PC-3 (cell line): ENCODE measurements around the gene IFNW1. TPM values are rescaled to one million over a fixed set of nuclear protein-coding genes. Genes with fewer than 3 reads are reported as not detected.

Experiments
- ATAC-seq: fragments of 200-7000 bp; cut with Tn5 transposase; 2 replicates; pipeline ENCODE4 v1.9.1; 2020; ENCODE audit warnings: mild to moderate bottlenecking, moderate library complexity
- BruUV-seq: library from RNA; stranded (reverse); fragments of 400-500 nt; replicated peaks from 2 replicates; lab custom pipeline; 2021; lab: Mats Ljungman, UMichigan
- CTCF ChIA-PET: fragments of 300-600 bp; sonication (Branson Sonifier 250); formaldehyde crosslinking; loops from one replicate; lab custom pipeline; 2022; ENCODE audit warnings: antibody characterized with exemption; lab: Charles Lee
- POLR2A ChIA-PET: fragments of 300-600 bp; sonication (Branson Sonifier 250); formaldehyde crosslinking; loops from one replicate; lab custom pipeline; 2022; ENCODE audit warnings: antibody characterized with exemption; ENCODE audit not compliant: unreplicated experiment; lab: Charles Lee
- DNase-seq: peaks from one replicate; pipeline ENCODE4 v3.0.0-alpha.2; 2015
- H2AFZ ChIP-seq: fragments of 300-600 bp; sonication (generic); 2 replicates; pipeline ENCODE4 v1.6.0; 2016; ENCODE audit warnings: antibody characterized with exemption, low read length
- H3F3A ChIP-seq: fragments of 300-600 bp; sonication (generic); one replicate; pipeline ENCODE4 v1.6.0; 2017; ENCODE audit warnings: antibody characterized with exemption, low read length, control low read depth, mild to moderate bottlenecking; ENCODE audit not compliant: unreplicated experiment
- H3K27ac ChIP-seq: fragments of 300-600 bp; sonication (generic); 2 replicates; pipeline ENCODE4 v1.5.1; 2016; ENCODE audit warnings: mild to moderate bottlenecking, low read length
- H3K27me3 ChIP-seq: fragments of 300-600 bp; sonication (generic); 2 replicates; pipeline ENCODE4 v1.6.1; 2016; ENCODE audit warnings: low read length, mixed read lengths
- H3K36me3 ChIP-seq: fragments of 300-600 bp; sonication (generic); 2 replicates; pipeline ENCODE4 v1.6.1; 2016; ENCODE audit warnings: low read depth, mixed run types, low read length, mixed read lengths
- H3K4me1 ChIP-seq: fragments of 300-600 bp; sonication (generic); 2 replicates; pipeline ENCODE4 v1.5.1; 2016; ENCODE audit warnings: low read length; ENCODE audit not compliant: insufficient read depth
- H3K4me2 ChIP-seq: fragments of 300-600 bp; sonication (generic); 2 replicates; pipeline ENCODE4 v1.6.0; 2016; ENCODE audit warnings: low read length
- H3K4me3 ChIP-seq: fragments of 300-600 bp; sonication (generic); 2 replicates; pipeline ENCODE4 v1.5.1; 2016; ENCODE audit warnings: mild to moderate bottlenecking, low read length, mixed read lengths
- H3K79me2 ChIP-seq: fragments of 300-600 bp; sonication (generic); 2 replicates; pipeline ENCODE4 v1.6.1; 2017; ENCODE audit warnings: low read length, mixed read lengths
- H3K9ac ChIP-seq: fragments of 300-600 bp; sonication (generic); 2 replicates; pipeline ENCODE4 v1.6.0; 2016; ENCODE audit warnings: mild to moderate bottlenecking, low read length
- H3K9me2 ChIP-seq: fragments of 300-600 bp; sonication (generic); replicated peaks from 2 replicates; pipeline ENCODE4 v1.6.1; 2016; ENCODE audit warnings: mixed run types, low read length, mixed read lengths
- H3K9me3 ChIP-seq: fragments of 300-600 bp; sonication (generic); 2 replicates; pipeline ENCODE4 v1.6.1; 2016; ENCODE audit warnings: low read length, mixed read lengths
- H4K20me1 ChIP-seq: fragments of 300-600 bp; sonication (generic); 2 replicates; pipeline ENCODE4 v1.6.1; 2016; ENCODE audit warnings: low read length, mixed read lengths
- CTCF ChIP-seq: fragments of 300-600 bp; sonication (generic); conservative IDR thresholded peaks from 2 replicates; pipeline ENCODE4 v1.5.1; 2017; ENCODE audit warnings: antibody characterized with exemption, low read depth, mild to moderate bottlenecking, low read length
- EZH2 ChIP-seq: fragments of 300-600 bp; sonication (generic); IDR thresholded peaks from one replicate; pipeline ENCODE4 v1.6.1; 2017; ENCODE audit warnings: antibody characterized with exemption, mild to moderate bottlenecking, low read length; ENCODE audit not compliant: unreplicated experiment
- EZH2phosphoT487 ChIP-seq: fragments of 300-600 bp; sonication (generic); IDR thresholded peaks from 2 replicates; pipeline ENCODE4 v1.6.1; 2018; ENCODE audit warnings: mild to moderate bottlenecking, antibody characterized with exemption, low read length, borderline replicate concordance
- intact Hi-C: fragments of 100-400 bp; cut with micrococcal nuclease; formaldehyde crosslinking; loops from 2 replicates; pipeline ENCODE4 v1.9.0; 2023
- total RNA-seq: library from RNA; depleted of rRNA; stranded (reverse); fragments of >200 nt; gene quantifications from 2 replicates; pipeline ENCODE4 v1.2.3, GENCODE V29; 2014

IFNW1 gene
- total RNA-seq, 1 experiment from 2014 or later = not detected

- intact Hi-C loops = loop anchor here (10.0 kb wide), 1 partner anchor 1197 kb away; no protein-coding TSS in a partner anchor
- ATAC-seq = no peak
- no peaks in the 10 kb centered on the region for H3K4me1 ChIP-seq
- H3K4me2 ChIP-seq = no peak overlapping the region
- DNase-seq = no peak
- no peaks in the 10 kb centered on the region for H3K9me3 ChIP-seq
- BruUV-seq = no TSS peak
- ChIA-PET POLR2A (no interaction called here), CTCF (no interaction called here)
- H3K9ac ChIP-seq = no peak overlapping the region
- H3K79me2 ChIP-seq = no peaks in the 10 kb centered on the region
- H3K9me2 ChIP-seq = no peaks in the 10 kb centered on the region
- H3K36me3 ChIP-seq = no peaks in the 10 kb centered on the region
- no peak overlapping the region for H2AFZ ChIP-seq
- peaks cover 37% of the 10 kb centered on the region for H3K27me3 ChIP-seq
- no peaks in the 10 kb centered on the region for H4K20me1 ChIP-seq
- H3K4me3 ChIP-seq = no peak overlapping the region
- TF ChIP-seq EZH2phosphoT487 = no peak
- no peak for TF ChIP-seq CTCF
- TF ChIP-seq EZH2 = no peak
- H3F3A ChIP-seq = no peaks in the 10 kb centered on the region
- no peak overlapping the region for H3K27ac ChIP-seq
Measured at GRCh38 chr9:21121595-21122251, 19.9 kb downstream of the IFNW1 start.

GRCh38 chr9:21121079-21121478 is 20.6 kb downstream of the IFNW1 start:
- Histone ChIP-seq H3K4me3 (no peak overlapping the region), H3K27me3 (peaks cover 41% of the 10 kb centered on the region), H3F3A (no peaks in the 10 kb centered on the region), H3K9me3 (no peaks in the 10 kb centered on the region), H3K4me1 (no peaks in the 10 kb centered on the region), H3K27ac (no peak overlapping the region), H3K4me2 (no peak overlapping the region), H4K20me1 (no peaks in the 10 kb centered on the region), H3K9me2 (no peaks in the 10 kb centered on the region), H3K36me3 (no peaks in the 10 kb centered on the region), H3K9ac (no peak overlapping the region), H3K79me2 (no peaks in the 10 kb centered on the region), H2AFZ (no peak overlapping the region)
- ChIA-PET CTCF (no interaction called here), POLR2A (no interaction called here)
- TF ChIP-seq EZH2phosphoT487 = no peak
- TF ChIP-seq EZH2 = no peak
- TF ChIP-seq CTCF = no peak
- DNase-seq = no peak
- no TSS peak for BruUV-seq
- intact Hi-C loops = loop anchor here (10.0 kb wide), 1 partner anchor 1196 kb away; no protein-coding TSS in a partner anchor
- no peak for ATAC-seq

GRCh38 chr9:21119093-21119770 is 22.4 kb downstream of the IFNW1 start:
- no peak overlapping the region for H3K4me3 ChIP-seq
- no peaks in the 10 kb centered on the region for H3K9me3 ChIP-seq
- DNase-seq = no peak
- no peak for ATAC-seq
- no peaks in the 10 kb centered on the region for H3K36me3 ChIP-seq
- no peak for TF ChIP-seq EZH2phosphoT487
- TF ChIP-seq CTCF = no peak
- no peak for TF ChIP-seq EZH2
- H3K79me2 ChIP-seq = no peaks in the 10 kb centered on the region
- no peak overlapping the region for H3K9ac ChIP-seq
- H3F3A ChIP-seq = no peaks in the 10 kb centered on the region
- H3K27me3 ChIP-seq = peaks cover 38% of the 10 kb centered on the region
- H3K4me1 ChIP-seq = no peaks in the 10 kb centered on the region
- no peaks in the 10 kb centered on the region for H4K20me1 ChIP-seq
- H3K27ac ChIP-seq = no peak overlapping the region
- H2AFZ ChIP-seq = no peak overlapping the region
- CTCF ChIA-PET = no interaction called here
- intact Hi-C loops = no loop called here
- no peak overlapping the region for H3K4me2 ChIP-seq
- BruUV-seq = no TSS peak
- POLR2A ChIA-PET = no interaction called here
- no peaks in the 10 kb centered on the region for H3K9me2 ChIP-seq
